ENCODE data around the gene C9orf85.
"Not testable (repeated sequence)": the region's sequence is repeated elsewhere in the genome, so short reads cannot be mapped to it uniquely, and the experiment has no call there.

The C9orf85 gene, protein sequence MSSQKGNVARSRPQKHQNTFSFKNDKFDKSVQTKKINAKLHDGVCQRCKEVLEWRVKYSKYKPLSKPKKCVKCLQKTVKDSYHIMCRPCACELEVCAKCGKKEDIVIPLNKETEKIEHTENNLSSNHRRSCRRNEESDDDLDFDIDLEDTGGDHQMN

DNA sequence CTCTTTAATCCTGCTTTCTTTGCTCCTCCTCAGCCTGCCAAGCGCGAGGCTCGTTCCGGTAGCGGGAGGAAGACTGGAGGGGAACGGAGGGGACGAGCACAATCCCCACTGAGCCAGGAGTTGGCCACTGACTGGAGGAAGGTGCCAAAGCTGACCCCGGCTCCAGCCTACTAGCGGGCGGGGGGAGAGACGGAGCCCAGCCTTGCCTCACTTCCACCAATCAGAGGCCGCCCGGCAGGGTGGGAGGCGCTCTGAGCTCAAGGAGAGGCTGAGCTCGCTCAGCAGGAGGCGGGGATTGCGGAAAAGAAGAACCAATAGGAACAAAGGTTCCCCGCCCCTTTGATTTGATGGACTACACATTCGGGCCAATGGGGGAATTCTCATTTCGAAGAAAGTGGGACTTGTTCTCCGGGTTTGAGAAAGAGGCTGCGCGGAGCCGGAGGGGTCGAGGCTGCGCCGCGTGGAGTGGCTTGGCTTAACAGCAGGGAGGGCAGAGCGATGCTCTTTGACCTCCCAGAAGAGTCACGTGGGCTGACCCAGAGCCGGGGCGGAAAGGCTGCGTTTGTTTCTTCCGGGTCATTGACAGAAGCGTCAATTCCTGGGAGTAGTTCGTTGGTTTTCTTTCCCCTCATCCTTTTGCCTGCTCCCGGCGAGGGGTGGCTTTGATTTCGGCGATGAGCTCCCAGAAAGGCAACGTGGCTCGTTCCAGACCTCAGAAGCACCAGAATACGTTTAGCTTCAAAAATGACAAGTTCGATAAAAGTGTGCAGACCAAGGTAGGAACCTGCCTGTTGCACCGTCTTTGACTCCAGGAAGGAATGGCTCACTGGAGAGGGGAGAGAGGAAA lies at the start of gene C9orf85, which contains the start of gene ABHD17B:
Gene C9orf85, plus strand, starts transcription at position 579 of the 847 bp plus-strand sequence. Its CDS starts 96 bp downstream, at position 675.
Gene ABHD17B, minus strand, starts transcription at position 133 of the 847 bp plus-strand sequence. CDS start 36,113 bp downstream, outside the sequence.
- DNase-seq (ENCODE audit: low read depth in 2 of 2) = peak; percentile 98

- DNase-seq (ENCODE audit: low read depth in 2 of 2) = peak; percentile 12 to 17
Measured at GRCh38 chr9:71863631-71864030, 47.8 kb upstream of the C9orf85 start.

- no peak for DNase-seq (ENCODE audit: low read depth in 2 of 2)
Measured at GRCh38 chr9:71875345-71875744, 36.1 kb upstream of the C9orf85 start.

GRCh38 chr9:71876106-71876505 lies 35.3 kb upstream of the C9orf85 start:
- no peak for DNase-seq (ENCODE audit: low read depth in 2 of 2)

DNA sequence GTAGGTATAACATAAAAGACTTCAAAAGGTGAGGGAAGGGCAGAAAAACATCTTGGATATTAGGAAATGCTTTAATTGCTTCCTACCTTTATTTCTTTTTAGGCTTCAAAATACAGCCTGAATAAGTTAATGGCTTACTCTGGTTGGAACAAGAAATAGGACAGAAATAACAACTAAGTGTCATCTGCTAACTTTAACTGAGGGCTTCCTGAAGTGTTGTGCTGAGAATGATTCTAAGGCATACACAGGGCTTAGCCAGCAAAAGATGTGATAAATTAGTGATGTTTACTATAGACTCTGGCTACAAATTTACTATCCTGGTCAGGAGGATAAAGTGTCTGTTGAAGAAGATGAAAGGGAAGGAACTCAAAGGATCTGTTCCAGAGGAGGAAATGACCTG lies 34.6 kb upstream of the C9orf85 start:
- DNase-seq (ENCODE audit: low read depth in 2 of 2) = no peak

DNA sequence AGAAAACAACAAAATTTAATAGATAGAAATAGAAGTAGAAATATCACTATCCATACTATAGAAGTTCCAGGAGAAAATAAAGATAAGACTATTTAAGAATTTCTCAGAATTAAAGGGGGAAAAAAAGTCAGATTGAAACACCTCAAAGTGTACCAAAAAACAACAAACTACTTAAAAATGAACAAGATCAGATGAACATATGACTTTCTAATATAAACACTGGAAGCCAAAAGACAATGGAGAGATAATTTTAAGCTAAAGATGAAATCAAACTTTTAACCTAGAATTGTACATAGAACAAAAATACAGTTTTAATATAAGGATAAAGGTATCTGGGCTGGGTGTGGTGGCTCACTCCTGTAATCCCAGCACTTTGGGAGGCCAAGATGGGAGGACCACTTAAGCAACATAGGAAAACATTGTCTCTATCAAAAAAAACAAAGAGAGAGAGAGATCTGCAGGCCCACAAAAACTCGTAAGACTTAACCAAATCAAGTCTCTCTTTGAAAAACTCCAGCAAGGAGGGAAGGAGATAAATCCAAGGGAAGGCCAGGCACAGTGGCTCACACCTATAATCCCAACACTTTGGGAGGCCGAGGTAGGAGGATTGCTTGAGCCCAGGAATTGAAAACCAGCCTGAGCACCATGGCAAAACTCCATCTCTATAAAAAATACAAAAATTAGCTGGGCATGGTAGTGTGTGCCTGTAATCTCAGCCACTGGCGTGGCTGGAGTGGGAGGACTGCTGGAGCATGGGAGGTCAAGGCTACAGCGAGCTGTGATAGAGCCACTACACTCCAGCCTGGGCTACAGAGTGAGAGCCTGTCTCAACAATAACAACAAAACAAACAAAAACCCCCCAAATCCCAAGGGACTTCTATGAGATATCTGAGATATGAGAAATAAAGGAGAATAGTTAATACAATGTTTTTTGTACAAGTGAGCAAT lies 32.8 kb upstream of the C9orf85 start:
- no peak for DNase-seq (ENCODE audit: low read depth in 2 of 2)

GRCh38 chr9:71879644-71880174 lies 31.7 kb upstream of the C9orf85 start:
- no peak for DNase-seq (ENCODE audit: low read depth in 2 of 2)

- no peak for DNase-seq (ENCODE audit: low read depth in 2 of 2)
Measured at GRCh38 chr9:71884005-71884404, 27.4 kb upstream of the C9orf85 start.

DNA sequence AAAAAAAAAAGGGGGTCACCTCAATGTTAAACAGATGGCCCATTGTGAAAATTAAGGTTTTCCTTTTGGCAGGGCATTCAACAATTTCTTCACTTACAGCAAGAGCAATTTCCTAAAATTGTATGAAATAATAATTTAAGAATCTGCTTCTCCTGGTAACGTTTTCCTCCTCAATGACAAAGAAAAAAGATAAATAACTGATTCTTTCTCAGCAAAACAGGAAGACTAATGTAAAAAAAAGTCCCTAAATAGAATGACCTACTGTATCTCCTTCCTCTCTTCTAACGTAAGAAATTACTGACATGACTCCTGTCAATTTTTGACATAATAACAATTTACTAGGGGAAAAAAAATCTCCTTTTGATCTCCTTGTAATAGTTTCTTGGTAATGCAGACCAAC lies 26.0 kb upstream of the C9orf85 start:
- DNase-seq (ENCODE audit: low read depth in 2 of 2) = no peak

GRCh38 chr9:71886015-71886414 lies 25.4 kb upstream of the C9orf85 start:
- no peak for DNase-seq (ENCODE audit: low read depth in 2 of 2)

GRCh38 chr9:71886541-71886940 lies 24.9 kb upstream of the C9orf85 start:
- no peak for DNase-seq (ENCODE audit: low read depth in 2 of 2)

DNA sequence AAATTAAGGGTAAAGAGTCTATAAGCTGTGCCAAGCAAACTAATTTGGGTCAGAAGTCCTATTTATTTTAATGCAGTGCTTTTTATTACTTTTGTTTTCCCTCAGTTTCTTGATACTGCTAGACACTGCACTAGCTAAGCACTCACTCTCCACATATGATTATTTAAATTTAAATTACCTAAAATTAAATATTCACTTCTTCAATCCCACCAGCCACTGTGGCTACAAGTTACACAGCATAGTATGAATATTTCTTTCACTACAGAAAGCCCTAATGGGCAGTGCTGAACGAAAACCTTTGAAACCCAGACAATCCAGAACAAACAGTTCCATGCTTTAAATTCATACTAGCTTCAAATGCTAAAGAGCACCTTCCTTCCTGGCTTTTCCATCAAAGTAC lies 24.1 kb upstream of the C9orf85 start:
- no peak for DNase-seq (ENCODE audit: low read depth in 2 of 2)

- DNase-seq (ENCODE audit: low read depth in 2 of 2) = no peak
Measured at GRCh38 chr9:71890042-71890679, 21.3 kb upstream of the C9orf85 start.

GRCh38 chr9:71891557-71892189 lies 19.8 kb upstream of the C9orf85 start:
- DNase-seq (ENCODE audit: low read depth in 2 of 2) = no peak

DNA sequence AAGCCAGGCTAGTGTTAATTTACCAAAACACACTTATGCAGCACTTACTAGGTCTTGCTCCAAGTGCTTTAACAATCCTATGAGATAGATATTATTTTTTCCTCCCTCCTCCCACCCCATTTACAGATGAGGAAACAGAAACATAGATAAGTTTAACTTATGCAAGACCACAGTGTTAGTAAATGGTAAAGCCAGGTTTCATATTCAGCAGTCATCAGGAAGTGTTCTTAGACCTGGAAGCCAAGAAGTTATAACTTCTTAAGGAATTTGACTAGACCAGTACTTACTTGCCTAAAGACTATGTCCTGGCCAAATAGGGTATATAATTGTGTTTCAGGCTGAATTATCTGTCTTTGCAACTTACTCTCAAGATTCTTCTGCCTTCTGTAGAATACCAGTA lies 16.3 kb upstream of the C9orf85 start:
- DNase-seq (ENCODE audit: low read depth in 2 of 2) = no peak

DNA sequence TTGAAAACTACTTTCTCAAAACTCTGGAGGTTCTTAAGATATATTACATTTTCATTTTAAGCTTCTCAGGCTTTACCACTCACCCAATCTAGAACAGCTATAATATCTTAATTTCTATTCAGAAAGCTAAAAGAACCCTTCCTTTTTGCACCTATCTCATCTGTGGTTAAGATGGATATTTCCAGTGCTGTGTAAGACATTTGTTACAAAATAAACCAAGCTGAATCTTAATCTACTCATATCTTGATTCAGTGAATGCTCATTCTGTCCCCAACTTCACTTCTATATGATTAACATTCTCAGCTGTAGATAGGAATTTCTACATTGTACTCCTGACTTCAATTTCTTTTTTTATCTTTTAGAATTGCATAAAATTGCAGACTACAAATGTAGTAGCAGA lies 15.5 kb upstream of the C9orf85 start:
- no peak for DNase-seq (ENCODE audit: low read depth in 2 of 2)

- DNase-seq (ENCODE audit: low read depth in 2 of 2) = no peak
Measured at GRCh38 chr9:71896761-71897160, 14.7 kb upstream of the C9orf85 start.

GRCh38 chr9:71897577-71897976 lies 13.9 kb upstream of the C9orf85 start:
- no peak for DNase-seq (ENCODE audit: low read depth in 2 of 2)

- not testable (repeated sequence) for DNase-seq (ENCODE audit: low read depth in 2 of 2)
Measured at GRCh38 chr9:71898756-71899155, 12.7 kb upstream of the C9orf85 start.

GRCh38 chr9:71901695-71902597 lies 9.5 kb upstream of the C9orf85 start:
- DNase-seq (ENCODE audit: low read depth in 2 of 2) = no peak

Measured in fibroblast of skin of left biceps (primary cell).